Naive B cell (primary cell): ENCODE results near the gene BCL11A. TPM values are rescaled to one million over a fixed set of nuclear protein-coding genes. Genes with fewer than 3 reads are reported as not detected.

ENCODE experiments used
- ATAC-seq, 2 donors: fragments of 150-1000 bp; cut with Tn5 transposase; 2 replicates each; pipeline ENCODE4 v1.10.0; 2021; ENCODE audit warnings: low read depth in 2 of 2, mild to moderate bottlenecking in 2 of 2, moderate library complexity in 2 of 2
- DNase-seq: peaks from one replicate; pipeline ENCODE4 v3.0.0; 2022
- H3K27ac Mint-ChIP-seq, 6 donors: one replicate each; pipeline ENCODE4 v1.8.0; 2020 to 2022; ENCODE audit warnings: mild to moderate bottlenecking in 6 of 6, mixed read lengths in 6 of 6, moderate library complexity in 5 of 6, inconsistent platforms in 2 of 6
- H3K27me3 Mint-ChIP-seq, 3 donors: one replicate each; pipeline ENCODE4 v1.8.0; 2021 to 2022; ENCODE audit warnings: mixed read lengths in 3 of 3, mild to moderate bottlenecking in 1 of 3
- H3K36me3 Mint-ChIP-seq, 2 donors: one replicate each; pipeline ENCODE4 v1.8.0; 2020 to 2022; ENCODE audit warnings: mixed read lengths in 2 of 2, inconsistent platforms in 1 of 2, mild to moderate bottlenecking in 1 of 2
- H3K4me1 Mint-ChIP-seq, 3 donors: one replicate each; pipeline ENCODE4 v1.8.0; 2020 to 2022; ENCODE audit warnings: mixed read lengths in 3 of 3, inconsistent platforms in 1 of 3, mild to moderate bottlenecking in 1 of 3, moderate library complexity in 1 of 3
- H3K4me3 Mint-ChIP-seq, 8 donors: one replicate each; pipeline ENCODE4 v1.8.0; 2020 to 2022; ENCODE audit warnings: mild to moderate bottlenecking in 8 of 8, mixed read lengths in 8 of 8, moderate library complexity in 8 of 8, inconsistent platforms in 2 of 8
- H3K9me3 Mint-ChIP-seq, 7 donors: one replicate each; pipeline ENCODE4 v1.8.0; 2020 to 2022; ENCODE audit warnings: mixed read lengths in 7 of 7, mild to moderate bottlenecking in 5 of 7, inconsistent platforms in 2 of 7, moderate library complexity in 1 of 7
- polyA plus RNA-seq, 6 donors: library from polyadenylated mRNA; unstranded; fragments of 300-500 nt; fragmentation: Illumina TruSeq; gene quantifications; one replicate each; pipeline ENCODE4 v1.2.3, GENCODE V29; 2021; ENCODE audit warnings: low read depth in 6 of 6

The BCL11A gene
- polyA plus RNA-seq, 6 donors from 2014 or later = 152 to 246 (median 192) TPM

DNA sequence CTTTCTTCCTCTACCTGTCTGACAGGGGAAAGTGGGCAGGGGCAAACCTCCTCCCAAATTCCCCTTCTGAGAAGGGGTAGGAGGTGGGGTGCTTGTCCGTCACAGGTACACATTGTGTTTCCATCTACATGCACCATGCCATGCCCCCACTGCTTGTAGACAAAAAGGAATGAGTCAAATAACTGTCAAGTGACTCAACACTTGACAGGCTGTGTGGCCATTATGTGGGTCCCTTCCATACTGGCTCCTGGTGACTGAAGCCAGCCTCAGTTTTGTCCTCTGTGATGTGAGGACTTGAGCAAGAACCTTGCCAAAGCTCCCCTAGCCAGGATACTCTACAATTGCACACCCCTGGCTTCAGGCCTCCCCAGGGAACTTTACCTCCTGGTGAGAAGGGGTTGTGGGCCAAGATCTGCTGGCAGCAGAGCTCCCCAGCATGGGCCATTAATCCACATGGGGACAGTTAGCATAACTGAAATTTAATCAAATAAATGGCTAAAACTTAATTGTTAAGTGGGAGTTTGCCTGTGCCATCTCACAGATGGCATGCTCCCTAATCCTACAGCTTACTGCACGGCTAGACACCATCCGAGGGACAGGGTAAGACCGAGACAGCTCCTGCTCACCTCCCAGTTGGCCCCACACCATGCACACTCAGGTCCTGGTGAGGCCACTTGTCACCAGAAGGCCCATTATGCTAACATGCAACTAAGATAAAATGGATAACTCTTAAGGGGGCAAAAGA lies 140.2 kb downstream of the BCL11A start:
- Mint-ChIP-seq H3K27ac (peak overlapping the region; percentile 86 to 97 (median 95)), H3K9me3 (no peaks in the 10 kb centered on the region), H3K4me3 (peak overlapping the region; percentile 43 to 89 (median 69)), H3K36me3 (no peaks in the 10 kb centered on the region), H3K27me3 (no peaks in the 10 kb centered on the region), H3K4me1 (peaks cover 71 to 94% (median 90%) of the 10 kb centered on the region in 3 donors)
- DNase-seq = no peak
- ATAC-seq = no peak

GRCh38 chr2:60412620-60413019 lies 140.8 kb downstream of the BCL11A start:
- DNase-seq = no peak
- Mint-ChIP-seq H3K27me3 (no peaks in the 10 kb centered on the region), H3K9me3 (no peaks in the 10 kb centered on the region), H3K27ac (peak overlapping the region; percentile 86 to 97 (median 92)), H3K36me3 (no peaks in the 10 kb centered on the region), H3K4me1 (peaks cover 75 to 98% (median 90%) of the 10 kb centered on the region in 3 donors), H3K4me3 (peak overlapping the region; percentile 48 to 92 (median 72))
- no peak for ATAC-seq

DNA sequence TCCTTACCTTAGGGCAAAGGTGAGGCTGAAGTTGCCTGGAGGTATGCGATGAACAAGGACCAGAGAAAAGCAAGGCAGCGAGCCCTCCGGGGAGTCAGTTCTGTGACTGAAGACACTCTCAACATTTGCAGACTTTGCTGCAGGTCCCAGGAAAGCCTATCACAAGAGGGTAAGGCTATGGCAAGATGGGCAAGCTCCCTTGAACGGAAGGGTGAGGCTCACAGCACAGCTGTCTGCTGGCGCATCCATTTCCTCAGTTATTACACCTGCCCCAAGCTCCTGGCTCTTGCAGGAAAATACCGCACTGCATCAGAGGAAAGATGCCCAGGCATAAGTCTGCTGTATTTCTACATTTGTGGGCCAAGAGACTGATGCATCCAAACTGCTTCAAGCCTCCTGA lies 141.4 kb downstream of the BCL11A start:
- no peak for DNase-seq
- Mint-ChIP-seq H3K4me3 (peak overlapping the region; percentile 62 to 92 (median 76)), H3K4me1 (peaks cover 79 to 98% (median 90%) of the 10 kb centered on the region in 3 donors), H3K27ac (peak overlapping the region; percentile 86 to 97 (median 94)), H3K27me3 (no peaks in the 10 kb centered on the region), H3K36me3 (no peaks in the 10 kb centered on the region), H3K9me3 (no peaks in the 10 kb centered on the region)
- no peak for ATAC-seq

GRCh38 chr2:60411295-60411694 lies 142.2 kb downstream of the BCL11A start:
- Mint-ChIP-seq H3K27ac (peak overlapping the region; percentile 86 to 97 (median 90)), H3K27me3 (no peaks in the 10 kb centered on the region), H3K4me3 (peak overlapping the region; percentile 62 to 92 (median 78)), H3K36me3 (no peaks in the 10 kb centered on the region), H3K9me3 (no peaks in the 10 kb centered on the region), H3K4me1 (peaks cover 79 to 98% (median 90%) of the 10 kb centered on the region in 3 donors)
- ATAC-seq (no peak), DNase-seq (no peak)

DNA sequence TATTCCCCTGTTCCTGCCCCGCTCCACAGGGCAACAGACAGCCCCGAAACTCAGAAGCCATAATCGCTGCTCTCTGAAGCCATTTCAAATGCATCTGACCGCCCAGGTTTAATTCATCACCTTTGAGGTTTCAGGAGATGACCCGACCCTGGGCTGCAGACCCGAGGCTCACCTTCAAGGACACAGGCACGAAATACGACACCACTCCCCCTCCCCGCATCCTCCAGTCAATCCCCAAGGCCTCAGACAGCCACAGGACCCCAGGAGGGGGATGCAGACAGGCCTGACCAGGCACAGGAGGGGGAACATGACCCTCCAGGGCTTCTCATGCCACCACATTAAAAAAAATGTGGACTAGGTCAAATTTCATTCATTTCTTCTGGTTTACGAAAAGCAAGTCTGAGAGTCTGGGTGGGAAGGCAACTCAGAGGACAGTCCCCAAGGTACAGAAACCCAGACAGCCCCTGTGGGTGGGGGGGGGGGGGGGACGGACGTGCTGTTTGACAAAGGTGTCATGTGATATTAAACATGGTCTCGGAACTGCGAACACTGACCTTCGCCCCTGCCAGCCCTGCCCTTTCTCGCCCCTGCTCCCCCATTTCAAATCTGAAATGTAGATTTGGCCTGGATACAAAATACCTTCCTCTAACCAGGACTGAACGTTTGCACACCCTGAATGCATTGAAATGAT lies 142.9 kb downstream of the BCL11A start:
- peak overlapping the region; percentile 52 to 95 (median 90) for H3K27ac Mint-ChIP-seq

GRCh38 chr2:60409531-60409871 lies 144.0 kb downstream of the BCL11A start:
- ATAC-seq (no peak), DNase-seq (no peak)
- Mint-ChIP-seq H3K27me3 (no peaks in the 10 kb centered on the region), H3K36me3 (no peaks in the 10 kb centered on the region), H3K9me3 (no peaks in the 10 kb centered on the region), H3K27ac (peak overlapping the region in 5 of 6 donors; percentile 86 to 93 (median 89)), H3K4me1 (peaks cover 77 to 95% (median 94%) of the 10 kb centered on the region in 3 donors), H3K4me3 (peak overlapping the region in 6 of 8 donors; percentile 21 to 88 (median 64))

More for the DNA sequence above, 142.9 kb downstream of the BCL11A start:
- no peaks in the 10 kb centered on the region for H3K27me3 Mint-ChIP-seq
- peaks cover 77 to 98% (median 91%) of the 10 kb centered on the region in 3 donors for H3K4me1 Mint-ChIP-seq
- no peaks in the 10 kb centered on the region for H3K36me3 Mint-ChIP-seq
- H3K9me3 Mint-ChIP-seq = no peaks in the 10 kb centered on the region
- no peak for DNase-seq
- peak overlapping the region; percentile 55 to 92 (median 74) for H3K4me3 Mint-ChIP-seq
- ATAC-seq = no peak

DNA sequence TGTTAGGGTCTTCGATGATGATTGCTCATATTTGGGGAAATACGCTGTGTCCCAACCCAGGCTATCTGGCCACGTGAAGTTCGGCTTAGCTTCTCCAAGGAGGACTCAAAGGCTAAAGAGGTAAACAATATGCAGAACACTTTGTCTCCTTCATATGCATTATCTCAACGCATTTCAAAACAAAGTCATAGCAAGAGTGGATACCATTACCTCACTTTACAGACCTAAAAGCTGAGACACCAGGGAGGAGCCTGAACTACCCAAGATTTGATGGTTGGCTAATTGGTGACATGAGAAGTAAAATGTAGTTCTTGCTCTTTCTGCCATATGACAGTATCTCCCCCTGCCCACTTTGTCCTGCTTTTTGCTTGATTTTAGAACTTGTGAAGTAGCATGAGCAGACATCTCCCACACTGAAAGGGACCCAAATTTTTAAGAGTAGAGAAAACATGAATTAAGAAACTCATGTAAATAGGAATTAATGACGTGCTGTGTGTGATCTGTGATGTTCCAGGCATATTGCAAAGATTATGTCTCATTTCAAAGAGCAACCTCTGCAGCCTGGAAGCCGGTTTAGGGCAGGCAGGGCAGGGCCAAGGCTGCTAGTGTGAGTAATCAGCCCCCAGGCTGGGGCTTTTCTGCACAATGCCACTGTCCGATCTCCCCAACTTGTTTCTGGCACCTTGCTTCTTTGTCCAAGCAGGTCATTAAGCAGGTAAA lies 144.5 kb downstream of the BCL11A start:
- Mint-ChIP-seq H3K36me3 (no peaks in the 10 kb centered on the region), H3K27ac (peak overlapping the region; percentile 39 to 93 (median 89)), H3K9me3 (no peaks in the 10 kb centered on the region), H3K4me1 (peaks cover 77 to 95% (median 94%) of the 10 kb centered on the region in 3 donors), H3K4me3 (peak overlapping the region in 4 of 8 donors; percentile 3 to 28 (median 23)), H3K27me3 (no peaks in the 10 kb centered on the region)
- DNase-seq (no peak), ATAC-seq (no peak)

GRCh38 chr2:60408207-60408606 lies 145.2 kb downstream of the BCL11A start:
- H3K9me3 Mint-ChIP-seq = no peaks in the 10 kb centered on the region
- peak overlapping the region in 3 of 8 donors; percentile 23 to 44 (median 28) for H3K4me3 Mint-ChIP-seq
- H3K36me3 Mint-ChIP-seq = no peaks in the 10 kb centered on the region
- peak overlapping the region in 4 of 6 donors; percentile 86 to 96 (median 91) for H3K27ac Mint-ChIP-seq
- H3K27me3 Mint-ChIP-seq = no peaks in the 10 kb centered on the region
- H3K4me1 Mint-ChIP-seq = peaks cover 75 to 94% (median 91%) of the 10 kb centered on the region in 3 donors
- DNase-seq (no peak), ATAC-seq (no peak)

DNA sequence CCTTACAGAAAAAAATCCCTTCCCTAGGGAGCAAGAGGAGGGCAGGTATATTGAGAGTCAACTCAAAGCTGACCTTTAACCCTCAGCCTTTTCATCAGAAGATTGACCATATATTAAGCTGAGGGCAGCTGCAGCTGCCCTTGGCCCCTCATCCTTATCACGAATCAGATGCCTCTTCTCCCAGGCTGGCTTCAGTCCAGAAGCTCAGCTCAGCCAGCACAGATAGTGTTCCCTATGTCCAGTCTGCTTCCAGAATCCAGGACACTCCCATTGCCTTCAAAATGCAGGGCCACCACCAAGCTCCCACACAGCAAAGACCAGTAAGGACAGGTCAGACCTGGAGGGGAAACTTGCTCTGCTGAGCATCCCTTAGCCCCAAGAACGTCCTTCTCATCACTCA lies 146.1 kb downstream of the BCL11A start:
- Mint-ChIP-seq H3K9me3 (no peaks in the 10 kb centered on the region), H3K27me3 (no peaks in the 10 kb centered on the region), H3K4me3 (peak overlapping the region in 7 of 8 donors; percentile 4 to 76 (median 37)), H3K27ac (peak overlapping the region; percentile 22 to 96 (median 82)), H3K36me3 (no peaks in the 10 kb centered on the region), H3K4me1 (peaks cover 74 to 94% (median 90%) of the 10 kb centered on the region in 3 donors)
- DNase-seq (no peak), ATAC-seq (no peak)

DNA sequence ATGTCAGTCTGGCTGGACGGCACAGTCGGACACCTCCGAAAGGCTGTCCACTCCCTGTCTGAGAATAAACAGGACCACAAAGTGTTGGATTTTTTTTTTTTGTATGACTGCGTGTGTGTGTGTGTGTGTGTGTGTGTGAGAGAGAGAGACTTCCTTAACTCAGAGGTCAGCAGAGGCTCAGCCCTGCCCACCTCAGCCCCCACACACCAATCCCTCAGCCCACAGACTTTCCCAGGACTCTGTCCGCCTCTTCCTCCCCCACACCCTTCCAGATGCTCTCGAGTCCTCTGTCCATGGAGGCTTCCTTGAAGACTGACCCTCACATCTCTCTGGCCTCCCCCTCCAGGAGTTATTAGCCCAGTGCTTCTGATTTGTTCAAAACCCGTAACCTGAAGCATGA lies 147.3 kb downstream of the BCL11A start:
- ATAC-seq (no peak), DNase-seq (no peak)
- H3K36me3 Mint-ChIP-seq = no peaks in the 10 kb centered on the region
- H3K9me3 Mint-ChIP-seq = no peaks in the 10 kb centered on the region
- H3K27me3 Mint-ChIP-seq = no peaks in the 10 kb centered on the region
- H3K4me3 Mint-ChIP-seq = peak overlapping the region in 5 of 8 donors; percentile 25 to 76 (median 37)
- peaks cover 66 to 95% (median 82%) of the 10 kb centered on the region in 3 donors for H3K4me1 Mint-ChIP-seq
- H3K27ac Mint-ChIP-seq = peak overlapping the region; percentile 31 to 96 (median 78)

GRCh38 chr2:60405271-60405919 lies 148.1 kb downstream of the BCL11A start:
- Mint-ChIP-seq H3K27ac (peak overlapping the region in 5 of 6 donors; percentile 15 to 96 (median 79)), H3K27me3 (no peaks in the 10 kb centered on the region), H3K4me3 (peak overlapping the region in 2 of 8 donors; percentile 39 to 61), H3K9me3 (no peaks in the 10 kb centered on the region), H3K36me3 (peaks cover 0 to 4% of the 10 kb centered on the region in 2 donors), H3K4me1 (peaks cover 70 to 96% (median 85%) of the 10 kb centered on the region in 3 donors)
- ATAC-seq (no peak), DNase-seq (no peak)
